SJCRH30 (cell line): ENCODE data around the gene KMO. TPM values are rescaled to one million over a fixed set of nuclear protein-coding genes. Genes with fewer than 3 reads are reported as not detected.

Source experiments
- DNase-seq, 2 experiments: peaks; one replicate each; pipeline ENCODE4 v3.0.0-alpha.2; 2015 to 2020
- H3K27ac ChIP-seq: fragments of 250-450 bp; sonication (Bioruptor Pico); 2 replicates; pipeline ENCODE4 v1.5.1; 2020; ENCODE audit warnings: mild to moderate bottlenecking, moderate library complexity
- H3K27me3 ChIP-seq: fragments of 250-450 bp; sonication (Bioruptor Pico); 2 replicates; pipeline ENCODE4 v1.5.1; 2020; ENCODE audit warnings: mild to moderate bottlenecking, moderate library complexity
- H3K36me3 ChIP-seq: fragments of 250-450 bp; sonication (Bioruptor Pico); 2 replicates; pipeline ENCODE4 v1.5.1; 2020; ENCODE audit warnings: mild to moderate bottlenecking, moderate library complexity
- H3K4me1 ChIP-seq: fragments of 250-450 bp; sonication (Bioruptor Pico); 2 replicates; pipeline ENCODE4 v1.5.1; 2020; ENCODE audit warnings: mild to moderate bottlenecking, moderate library complexity
- H3K4me3 ChIP-seq: fragments of 250-450 bp; sonication (Bioruptor Pico); 2 replicates; pipeline ENCODE4 v1.5.1; 2020; ENCODE audit warnings: mild to moderate bottlenecking, moderate library complexity
- H3K9me3 ChIP-seq: fragments of 250-450 bp; sonication (Bioruptor Pico); replicated peaks from 2 replicates; pipeline ENCODE4 v1.5.1; 2020; ENCODE audit warnings: mild to moderate bottlenecking, moderate library complexity
- total RNA-seq: library from RNA; depleted of rRNA; stranded (reverse); fragments of >200 nt; shearing (Covaris generic); gene quantifications from 2 replicates; pipeline ENCODE4 v1.2.3, GENCODE V29; 2014

The KMO gene
- total RNA-seq, 1 experiment from 2014 or later, result 0.04 TPM

GRCh38 chr1:241525026-241525425 lies 7.2 kb upstream of the KMO start:
- H3K4me1 ChIP-seq, result no peaks in the 10 kb centered on the region
- DNase-seq, result no peak
- H3K27me3 ChIP-seq, result no peaks in the 10 kb centered on the region
- H3K27ac ChIP-seq, result no peak overlapping the region
- H3K4me3 ChIP-seq, result no peak overlapping the region
- no peaks in the 10 kb centered on the region for H3K36me3 ChIP-seq
- no peaks in the 10 kb centered on the region for H3K9me3 ChIP-seq

- H3K9me3 ChIP-seq, result no peaks in the 10 kb centered on the region
- H3K4me3 ChIP-seq, result no peak overlapping the region
- H3K4me1 ChIP-seq, result no peaks in the 10 kb centered on the region
- no peaks in the 10 kb centered on the region for H3K36me3 ChIP-seq
- no peaks in the 10 kb centered on the region for H3K27me3 ChIP-seq
- H3K27ac ChIP-seq, result no peak overlapping the region
- DNase-seq, result no peak
These were observed 5.0 kb upstream of the KMO start for GRCh38 chr1:241527146-241527545.

- peak in 1 of 2 experiments; percentile 65 for DNase-seq
These were observed 700 bp upstream of the KMO start for GRCh38 chr1:241531195-241532161.

GRCh38 chr1:241532864-241533263 lies 686 bp downstream of the KMO start:
- Histone ChIP-seq H3K27me3 (no peaks in the 10 kb centered on the region), H3K4me3 (no peak overlapping the region)

More at GRCh38 chr1:241531195-241532161, 700 bp upstream of the KMO start:
- Histone ChIP-seq H3K9me3 (no peaks in the 10 kb centered on the region), H3K4me3 (peak overlapping the region; percentile 61), H3K4me1 (no peaks in the 10 kb centered on the region), H3K27ac (no peak overlapping the region), H3K36me3 (no peaks in the 10 kb centered on the region), H3K27me3 (no peaks in the 10 kb centered on the region)

GRCh38 chr1:241533326-241534115 lies 1.3 kb downstream of the KMO start:
- no peak for DNase-seq
- H3K36me3 ChIP-seq, result no peaks in the 10 kb centered on the region
- H3K27ac ChIP-seq, result no peak overlapping the region
- H3K27me3 ChIP-seq, result no peaks in the 10 kb centered on the region
- H3K4me1 ChIP-seq, result no peaks in the 10 kb centered on the region
- no peaks in the 10 kb centered on the region for H3K9me3 ChIP-seq
- H3K4me3 ChIP-seq, result no peak overlapping the region

More at GRCh38 chr1:241532864-241533263, 686 bp downstream of the KMO start:
- Histone ChIP-seq H3K36me3 (no peaks in the 10 kb centered on the region), H3K9me3 (no peaks in the 10 kb centered on the region), H3K4me1 (no peaks in the 10 kb centered on the region), H3K27ac (no peak overlapping the region)
- no peak for DNase-seq

GRCh38 chr1:241536304-241536703 lies 4.1 kb downstream of the KMO start:
- no peak for DNase-seq
- H3K27me3 ChIP-seq, result no peaks in the 10 kb centered on the region

GRCh38 chr1:241536969-241537368 lies 4.8 kb downstream of the KMO start:
- Histone ChIP-seq H3K36me3 (no peaks in the 10 kb centered on the region), H3K27me3 (no peaks in the 10 kb centered on the region), H3K4me3 (no peak overlapping the region), H3K27ac (no peak overlapping the region), H3K4me1 (no peaks in the 10 kb centered on the region), H3K9me3 (no peaks in the 10 kb centered on the region)
- DNase-seq, result no peak

More at GRCh38 chr1:241536304-241536703, 4.1 kb downstream of the KMO start:
- no peaks in the 10 kb centered on the region for H3K36me3 ChIP-seq
- no peak overlapping the region for H3K27ac ChIP-seq
- no peaks in the 10 kb centered on the region for H3K4me1 ChIP-seq
- no peak overlapping the region for H3K4me3 ChIP-seq
- no peaks in the 10 kb centered on the region for H3K9me3 ChIP-seq

- Histone ChIP-seq H3K36me3 (no peaks in the 10 kb centered on the region), H3K4me3 (no peak overlapping the region), H3K27ac (no peak overlapping the region), H3K9me3 (no peaks in the 10 kb centered on the region), H3K4me1 (no peaks in the 10 kb centered on the region), H3K27me3 (no peaks in the 10 kb centered on the region)
- no peak for DNase-seq
These were observed 10.2 kb downstream of the KMO start for GRCh38 chr1:241542199-241542907.

- Histone ChIP-seq H3K36me3 (no peaks in the 10 kb centered on the region), H3K4me1 (no peaks in the 10 kb centered on the region), H3K27me3 (no peaks in the 10 kb centered on the region), H3K4me3 (no peak overlapping the region), H3K9me3 (no peaks in the 10 kb centered on the region), H3K27ac (no peak overlapping the region)
- no peak for DNase-seq
These were observed 15.8 kb downstream of the KMO start for GRCh38 chr1:241548008-241548407.

- DNase-seq, result no peak
These were observed 18.1 kb downstream of the KMO start for GRCh38 chr1:241550318-241550717.

GRCh38 chr1:241551759-241552638 lies 19.8 kb downstream of the KMO start:
- H3K36me3 ChIP-seq, result no peaks in the 10 kb centered on the region
- H3K27ac ChIP-seq, result no peak overlapping the region
- DNase-seq, result no peak
- no peak overlapping the region for H3K4me3 ChIP-seq
- 0 out of 2 replicates have a peak, but pooled peaks cover 3% of the 10 kb centered on the region for H3K27me3 ChIP-seq
- H3K4me1 ChIP-seq, result no peaks in the 10 kb centered on the region
- H3K9me3 ChIP-seq, result no peaks in the 10 kb centered on the region

More at GRCh38 chr1:241550318-241550717, 18.1 kb downstream of the KMO start:
- no peaks in the 10 kb centered on the region for H3K4me1 ChIP-seq
- no peak overlapping the region for H3K4me3 ChIP-seq
- 0 out of 2 replicates have a peak, but pooled peaks cover under 1% of the 10 kb centered on the region for H3K27me3 ChIP-seq
- H3K36me3 ChIP-seq, result no peaks in the 10 kb centered on the region
- no peaks in the 10 kb centered on the region for H3K9me3 ChIP-seq
- no peak overlapping the region for H3K27ac ChIP-seq

- H3K4me3 ChIP-seq, result no peak overlapping the region
- H3K27ac ChIP-seq, result no peak overlapping the region
- H3K4me1 ChIP-seq, result no peaks in the 10 kb centered on the region
- H3K36me3 ChIP-seq, result no peaks in the 10 kb centered on the region
- no peaks in the 10 kb centered on the region for H3K9me3 ChIP-seq
- DNase-seq, result peak in 1 of 2 experiments; percentile 1
- H3K27me3 ChIP-seq, result 0 out of 2 replicates have a peak, but pooled peaks cover 3% of the 10 kb centered on the region
These were observed 21.9 kb downstream of the KMO start for GRCh38 chr1:241553886-241554592.

GRCh38 chr1:241555526-241555925 lies 23.3 kb downstream of the KMO start:
- Histone ChIP-seq H3K36me3 (no peaks in the 10 kb centered on the region), H3K27ac (no peak overlapping the region), H3K4me3 (no peak overlapping the region), H3K4me1 (no peaks in the 10 kb centered on the region), H3K9me3 (no peaks in the 10 kb centered on the region), H3K27me3 (0 out of 2 replicates have a peak, but pooled peaks cover 9% of the 10 kb centered on the region)
- no peak for DNase-seq
